ENCODE measurements around the gene NCR3LG1.

NCR3LG1 gene

GRCh38 chr11:17394743-17395390, 43.3 kb downstream of the NCR3LG1 start:
- DNase-seq (ENCODE audit: low read depth in 3 of 3) = no peak

- no peak for DNase-seq (ENCODE audit: low read depth in 3 of 3)
These were observed 44.0 kb downstream of the NCR3LG1 start for GRCh38 chr11:17395554-17395961.

- DNase-seq (ENCODE audit: low read depth in 3 of 3) = no peak
These were observed 44.4 kb downstream of the NCR3LG1 start for GRCh38 chr11:17395978-17396377.

GRCh38 chr11:17396598-17397310, 45.2 kb downstream of the NCR3LG1 start:
- DNase-seq (ENCODE audit: low read depth in 3 of 3) = no peak

- DNase-seq (ENCODE audit: low read depth in 3 of 3) = no peak
These were observed 45.9 kb downstream of the NCR3LG1 start for GRCh38 chr11:17397311-17398002.

- no peak for DNase-seq (ENCODE audit: low read depth in 3 of 3)
These were observed 47.6 kb downstream of the NCR3LG1 start for GRCh38 chr11:17399236-17399635.

- no peak for DNase-seq (ENCODE audit: low read depth in 3 of 3)
These were observed 48.6 kb downstream of the NCR3LG1 start for GRCh38 chr11:17400048-17400775.

- no peak for DNase-seq (ENCODE audit: low read depth in 3 of 3)
These were observed 49.7 kb downstream of the NCR3LG1 start for GRCh38 chr11:17401316-17401715.

- no peak for DNase-seq (ENCODE audit: low read depth in 3 of 3)
These were observed 50.2 kb downstream of the NCR3LG1 start for GRCh38 chr11:17401841-17402240.

GRCh38 chr11:17402486-17402885, 50.9 kb downstream of the NCR3LG1 start:
- no peak for DNase-seq (ENCODE audit: low read depth in 3 of 3)

- no peak for DNase-seq (ENCODE audit: low read depth in 3 of 3)
These were observed 52.6 kb downstream of the NCR3LG1 start for GRCh38 chr11:17403980-17404759.

GRCh38 chr11:17405232-17406005, 53.8 kb downstream of the NCR3LG1 start:
- DNase-seq (ENCODE audit: low read depth in 3 of 3) = no peak

- no peak for DNase-seq (ENCODE audit: low read depth in 3 of 3)
These were observed 54.6 kb downstream of the NCR3LG1 start for GRCh38 chr11:17406082-17406817.

- no peak for DNase-seq (ENCODE audit: low read depth in 3 of 3)
These were observed 55.2 kb downstream of the NCR3LG1 start for GRCh38 chr11:17406818-17407149.

- DNase-seq (ENCODE audit: low read depth in 3 of 3) = no peak
These were observed 56.0 kb downstream of the NCR3LG1 start for GRCh38 chr11:17407575-17407974.

- DNase-seq (ENCODE audit: low read depth in 3 of 3) = no peak
These were observed 56.4 kb downstream of the NCR3LG1 start for GRCh38 chr11:17408026-17408425.

GRCh38 chr11:17408641-17409040, 57.0 kb downstream of the NCR3LG1 start:
- no peak for DNase-seq (ENCODE audit: low read depth in 3 of 3)

- DNase-seq (ENCODE audit: low read depth in 3 of 3) = no peak
These were observed 59.2 kb downstream of the NCR3LG1 start for GRCh38 chr11:17410606-17411379.

GRCh38 chr11:17411418-17411817, 59.8 kb downstream of the NCR3LG1 start:
- DNase-seq (ENCODE audit: low read depth in 3 of 3) = no peak

Data from stimulated activated CD4-positive, alpha-beta T cell treated with anti-CD3 and anti-CD28 coated beads, TNF-alpha, amount 100 ng/mL, for 4 hours (primary cell).